ENCODE measurements around the gene ARMH2.
"Not testable (repeated sequence)": the region's sequence is repeated elsewhere in the genome, so short reads cannot be mapped to it uniquely, and the experiment has no call there.

Gene ARMH2

DNA sequence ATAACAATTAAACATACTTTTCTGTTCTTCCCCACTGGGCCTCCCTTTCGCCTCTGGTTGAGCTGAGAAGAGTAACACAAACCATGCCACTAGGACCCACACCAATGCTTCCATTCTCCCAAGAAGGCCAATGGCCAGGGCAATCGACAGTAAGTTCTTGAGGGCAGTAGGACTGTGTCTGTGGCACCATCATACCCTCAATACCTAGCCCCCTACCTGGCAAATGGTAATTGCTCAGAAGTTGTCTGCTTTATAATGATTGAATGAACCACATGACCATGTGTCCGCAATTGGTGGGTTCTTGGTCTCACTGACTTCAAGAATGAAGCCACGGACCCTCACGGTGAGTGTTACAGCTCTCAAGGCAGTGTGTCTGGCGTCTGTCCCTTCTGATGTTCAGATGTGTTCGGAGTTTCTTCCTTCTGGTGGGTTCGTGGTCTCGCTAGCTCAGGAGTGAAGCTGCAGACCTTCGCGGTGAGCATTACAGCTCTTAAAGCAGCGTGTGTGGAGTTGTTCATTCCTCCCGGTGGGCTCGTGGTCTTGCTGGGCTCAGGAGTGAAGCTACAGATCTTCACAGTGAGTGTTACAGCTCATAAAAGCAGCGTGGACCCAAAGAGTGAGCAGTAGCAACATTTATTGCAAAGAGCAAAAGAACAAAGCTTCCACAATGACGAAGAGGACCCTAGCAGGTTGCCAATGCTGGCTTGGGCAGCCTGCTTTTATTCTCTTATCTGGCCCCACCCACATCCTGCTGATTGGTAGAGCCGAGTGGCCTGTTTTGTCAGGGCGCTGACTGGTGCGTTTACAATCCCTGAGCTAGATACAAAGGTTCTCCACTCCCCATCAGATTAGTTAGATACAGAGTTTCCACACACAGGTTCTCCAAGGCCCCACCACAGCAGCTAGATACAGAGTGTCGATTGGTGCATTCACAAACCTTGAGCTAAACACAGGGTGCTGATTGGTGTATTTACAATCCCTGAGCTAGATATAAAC, 33.6 kb downstream of the ARMH2 start:
- DNase-seq (ENCODE audit: low read depth): not testable (repeated sequence)

GRCh38 chr6:24763578-24763977, 35.1 kb downstream of the ARMH2 start:
- DNase-seq (ENCODE audit: low read depth): no peak

- DNase-seq (ENCODE audit: low read depth): no peak
Observed at GRCh38 chr6:24761851-24762250, 36.9 kb downstream of the ARMH2 start.

GRCh38 chr6:24761193-24761835, 37.4 kb downstream of the ARMH2 start:
- DNase-seq (ENCODE audit: low read depth): no peak

GRCh38 chr6:24760210-24760609, 38.5 kb downstream of the ARMH2 start:
- DNase-seq (ENCODE audit: low read depth): no peak

- no peak for DNase-seq (ENCODE audit: low read depth)
Observed at GRCh38 chr6:24759718-24760117, 39.0 kb downstream of the ARMH2 start.

- DNase-seq (ENCODE audit: low read depth): no peak
Observed at GRCh38 chr6:24757611-24758010, 41.1 kb downstream of the ARMH2 start.

DNA sequence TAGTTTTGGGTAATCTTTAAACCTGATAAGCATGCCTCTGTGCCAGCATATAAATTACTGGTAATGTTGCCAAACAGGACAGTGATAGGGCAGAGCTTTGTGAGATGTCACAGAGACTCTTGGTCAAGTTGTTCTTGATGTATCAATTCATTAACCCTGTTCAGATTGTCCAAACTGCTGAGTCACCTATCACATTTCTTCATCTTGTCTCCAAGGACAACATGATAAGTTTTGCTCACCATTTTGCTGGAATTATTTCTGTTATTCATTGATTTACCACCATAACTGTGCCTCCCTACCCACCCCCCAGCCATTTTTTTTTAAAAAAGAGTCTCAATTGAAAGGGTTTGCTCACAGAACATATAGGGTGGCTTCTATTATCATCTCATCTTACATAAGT, 43.4 kb downstream of the ARMH2 start:
- DNase-seq (ENCODE audit: low read depth): no peak

DNA sequence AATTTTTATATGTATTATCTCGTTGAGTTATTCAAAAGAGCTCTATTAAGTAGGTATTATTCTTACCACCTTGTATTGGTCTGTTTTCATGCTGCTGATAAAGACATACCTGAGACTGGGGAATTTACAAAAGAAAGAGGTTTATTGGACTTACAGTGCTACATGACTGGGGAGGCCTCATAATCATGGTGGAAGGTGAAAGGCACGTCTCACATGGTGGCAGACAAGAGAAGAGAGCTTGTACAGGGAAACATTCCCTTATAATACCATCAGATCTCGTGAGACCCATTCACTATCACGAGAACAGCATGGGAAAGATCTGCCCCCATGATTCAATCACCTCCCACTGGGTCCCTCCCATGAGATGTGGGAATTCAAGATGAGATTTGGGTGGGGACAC, 44.3 kb downstream of the ARMH2 start:
- not testable (repeated sequence) for DNase-seq (ENCODE audit: low read depth)

DNA sequence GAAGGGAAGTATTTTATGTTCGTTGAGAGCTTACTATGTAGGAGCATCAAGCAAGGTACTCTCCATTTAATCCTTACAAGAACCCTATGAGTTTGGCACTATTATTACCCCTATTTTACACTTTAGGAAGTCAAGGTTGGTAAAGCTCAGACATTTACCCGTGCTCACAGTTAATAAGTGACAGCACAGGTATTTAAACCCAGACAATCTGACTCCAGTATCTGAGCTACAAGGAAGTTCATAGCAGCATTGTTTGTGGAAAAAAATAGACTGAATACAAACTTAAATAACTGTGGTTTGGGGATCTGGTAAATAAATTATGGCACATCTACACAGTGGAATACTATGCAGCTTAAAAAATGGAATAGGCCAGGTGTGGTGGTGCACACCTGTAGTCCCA, 45.2 kb downstream of the ARMH2 start:
- no peak for DNase-seq (ENCODE audit: low read depth)

DNA sequence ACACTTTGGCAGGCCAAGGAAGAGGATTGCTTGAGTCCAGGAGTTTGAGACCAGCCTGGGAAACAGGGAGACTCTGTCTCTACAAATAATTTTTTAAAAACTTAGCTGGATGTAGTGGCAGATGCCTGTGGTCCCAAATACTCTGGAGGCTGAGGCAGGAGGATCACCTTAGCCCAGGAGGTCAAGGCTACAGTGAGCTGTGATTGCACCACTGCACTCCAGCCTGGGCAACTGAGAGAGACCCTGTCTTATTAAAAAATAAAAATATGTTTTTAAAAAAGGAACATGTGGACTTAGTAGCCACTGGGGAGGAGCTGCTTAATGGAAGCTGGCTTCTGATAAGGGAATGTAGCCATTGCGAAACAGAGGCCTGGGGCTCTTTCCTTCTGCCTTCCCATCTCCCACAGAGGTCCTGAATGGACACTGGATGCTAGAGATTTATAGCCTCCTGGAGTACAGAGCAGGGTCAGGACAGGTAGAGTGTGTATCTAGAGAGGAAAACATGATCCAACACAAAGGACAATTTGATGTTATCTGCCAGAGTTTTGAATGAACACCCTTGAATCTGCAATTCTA, 45.7 kb downstream of the ARMH2 start:
- no peak for DNase-seq (ENCODE audit: low read depth)

DNA sequence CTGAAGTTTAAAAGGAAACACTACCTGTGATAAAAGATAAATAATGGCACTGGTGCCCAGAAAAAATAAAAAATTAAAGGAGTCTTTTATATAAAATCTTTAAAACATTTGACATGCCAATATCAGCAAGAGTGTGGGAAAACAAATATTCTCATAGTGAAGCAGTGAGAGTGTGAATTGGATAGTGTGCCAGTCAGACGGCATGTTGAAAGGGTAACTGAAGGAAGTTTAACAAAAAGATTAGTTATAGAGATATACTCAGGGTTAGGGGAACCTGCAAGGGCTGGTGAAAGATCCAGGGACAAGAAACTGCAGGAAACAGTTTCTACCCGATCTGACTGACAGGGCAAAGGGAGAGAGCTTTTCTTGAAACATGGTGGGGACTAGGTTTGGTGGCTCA, 46.2 kb downstream of the ARMH2 start:
- no peak for DNase-seq (ENCODE audit: low read depth)

DNA sequence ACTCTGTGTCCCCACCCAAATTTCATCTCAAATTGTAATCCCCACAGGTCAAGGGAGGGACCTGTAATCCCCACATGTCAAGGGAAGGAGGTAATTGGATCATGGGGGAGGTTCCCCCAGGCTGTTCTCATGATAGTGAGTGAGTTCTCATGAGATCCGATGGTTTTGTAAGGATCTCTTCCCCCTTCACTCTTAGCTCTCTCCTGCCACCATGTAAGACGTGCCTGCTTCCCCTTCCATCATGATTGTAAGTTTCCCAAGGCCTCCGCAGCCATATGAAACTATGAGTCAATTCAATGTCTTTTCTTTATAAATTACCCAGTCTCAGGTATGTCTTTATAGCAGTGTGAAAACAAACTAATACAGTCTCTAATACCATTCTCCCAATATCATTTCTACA, 47.8 kb downstream of the ARMH2 start:
- not testable (repeated sequence) for DNase-seq (ENCODE audit: low read depth)

- no peak for DNase-seq (ENCODE audit: low read depth)
Observed at GRCh38 chr6:24749297-24749696, 49.4 kb downstream of the ARMH2 start.

All from HS-5 (cell line).